Endothelial cell of umbilical vein (primary cell): ENCODE data around the gene NPAS1. TPM values are rescaled to one million over a fixed set of nuclear protein-coding genes. Genes with fewer than 3 reads are reported as not detected.

Source experiments
- BruUV-seq: library from RNA; stranded (reverse); fragments of 400-500 nt; replicated peaks from 2 replicates; lab custom pipeline; 2021; lab: Mats Ljungman, UMichigan
- CTCF ChIA-PET: fragments of 300-600, 350-600 bp; sonication (Branson Sonifier 250); formaldehyde crosslinking; loops from one replicate; lab custom pipeline; 2021; ENCODE audit warnings: antibody characterized with exemption, inconsistent platforms; lab: Charles Lee
- POLR2A ChIA-PET: fragments of 300-600, 350-600 bp; sonication (Branson Sonifier 250); formaldehyde crosslinking; loops from one replicate; lab custom pipeline; 2021; ENCODE audit warnings: antibody characterized with exemption, inconsistent platforms; lab: Charles Lee
- DNase-seq: peaks from one replicate; pipeline ENCODE4 v3.0.0-alpha.2; 2011; ENCODE audit warnings: low read depth, low spot score
- FAIRE-seq: peaks from 2 replicates; lab custom pipeline; 2011; peaks lifted over from hg19 to GRCh38; lab: Jason Lieb, UNC
- H2AFZ ChIP-seq: 2 replicates; pipeline ENCODE4 v1.6.0; 2012; ENCODE audit warnings: low read depth, low read length, control low read depth, inconsistent platforms
- H3K27ac ChIP-seq: 2 replicates; pipeline ENCODE4 v1.5.1; 2011; ENCODE audit warnings: low read depth, mild to moderate bottlenecking, control low read depth, low read length, moderate library complexity; ENCODE audit not compliant: insufficient read depth
- H3K27me3 ChIP-seq, 2 experiments: 2 replicates each; pipeline versions ENCODE4 v1.6.0 to v1.6.1; 2011; ENCODE audit warnings: low read length in 2 of 2, mixed read lengths in 1 of 2; ENCODE audit not compliant: control insufficient read depth in 2 of 2, insufficient read depth in 2 of 2
- H3K36me3 ChIP-seq, 2 experiments: 2 replicates in 1 of 2; 3 replicates in 1 of 2; pipeline ENCODE4 v1.5.1; 2011; ENCODE audit warnings: low read length in 2 of 2, mild to moderate bottlenecking in 1 of 2, moderate library complexity in 1 of 2; ENCODE audit not compliant: control insufficient read depth in 2 of 2, insufficient read depth in 2 of 2; ENCODE audit errors: extremely low read depth in 1 of 2
- H3K4me1 ChIP-seq: 3 replicates; pipeline ENCODE4 v1.5.1; 2011; ENCODE audit warnings: mild to moderate bottlenecking, low read length; ENCODE audit not compliant: control insufficient read depth, insufficient read depth; ENCODE audit errors: extremely low read depth
- H3K4me2 ChIP-seq: 2 replicates; pipeline ENCODE4 v1.6.1; 2011; ENCODE audit warnings: low read length, control low read depth, mixed read lengths; ENCODE audit not compliant: insufficient read depth
- H3K4me3 ChIP-seq, 3 experiments: fragments of 200-600 bp in 1 of 3; sonication (generic), shearing (Covaris generic) in 1 of 3; replicated peaks in 1 of 3; 2 replicates each; pipeline ENCODE4 v1.5.1; 2011 to 2016; ENCODE audit warnings: control low read depth in 3 of 3, low read length in 3 of 3, mild to moderate bottlenecking in 2 of 3, inconsistent platforms in 1 of 3, low read depth in 1 of 3, moderate library complexity in 1 of 3; ENCODE audit not compliant: insufficient read depth in 1 of 3
- H3K79me2 ChIP-seq: 2 replicates; pipeline ENCODE4 v1.6.0; 2012; ENCODE audit warnings: low read length, inconsistent platforms; ENCODE audit not compliant: control insufficient read depth, insufficient read depth
- H3K9ac ChIP-seq: replicated peaks from 2 replicates; pipeline ENCODE3; 2011; ENCODE audit warnings: low read length, control low read depth; ENCODE audit not compliant: insufficient read depth; ENCODE audit errors: extremely low read depth
- H3K9me1 ChIP-seq: replicated peaks from 3 replicates; pipeline ENCODE4 v1.6.0; 2011; ENCODE audit warnings: mild to moderate bottlenecking, low read length; ENCODE audit not compliant: control insufficient read depth, insufficient read depth; ENCODE audit errors: extremely low read depth
- H3K9me3 ChIP-seq: replicated peaks from 2 replicates; pipeline ENCODE4 v1.5.1; 2012; ENCODE audit warnings: low read length, inconsistent platforms; ENCODE audit not compliant: control insufficient read depth, insufficient read depth
- H4K20me1 ChIP-seq: replicated peaks from 2 replicates; pipeline ENCODE3; 2011; ENCODE audit warnings: mild to moderate bottlenecking, low read length; ENCODE audit not compliant: control insufficient read depth, insufficient read depth; ENCODE audit errors: extremely low read depth
- EZH2 ChIP-seq: IDR thresholded peaks from 2 replicates; pipeline ENCODE4 v1.6.1; 2012; ENCODE audit warnings: borderline replicate concordance, low read depth, mild to moderate bottlenecking, moderate library complexity, low read length, inconsistent platforms; ENCODE audit not compliant: severe bottlenecking
- FOS ChIP-seq: IDR thresholded peaks from 2 replicates; pipeline ENCODE4 v1.6.1; 2011; ENCODE audit warnings: mild to moderate bottlenecking, low read length, moderate library complexity, borderline replicate concordance; ENCODE audit not compliant: insufficient read depth
- GATA2 ChIP-seq: IDR thresholded peaks from 2 replicates; pipeline ENCODE4 v1.7.0; 2011; ENCODE audit warnings: low read depth, mild to moderate bottlenecking, moderate library complexity, mixed read lengths, low read length; ENCODE audit not compliant: insufficient read length, insufficient read depth
- JUN ChIP-seq: IDR thresholded peaks from 2 replicates; pipeline ENCODE4 v1.6.1; 2011; ENCODE audit warnings: borderline replicate concordance, low read depth; ENCODE audit not compliant: insufficient read length, insufficient read depth
- MYC ChIP-seq: IDR thresholded peaks from one replicate; pipeline ENCODE4 v1.6.1; 2011; ENCODE audit warnings: mild to moderate bottlenecking, low read depth, low read length
- POLR2A ChIP-seq: IDR thresholded peaks from 2 replicates; pipeline ENCODE4 v1.6.1; 2012; ENCODE audit warnings: low read depth, mild to moderate bottlenecking, control low read depth, low read length
- POLR2AphosphoS5 ChIP-seq: IDR thresholded peaks from 2 replicates; pipeline ENCODE4 v1.6.1; 2012; ENCODE audit warnings: low read depth, mild to moderate bottlenecking, control low read depth, low read length, moderate library complexity; ENCODE audit not compliant: insufficient read depth
- dilution Hi-C: fragments of 300-500 bp; cut with MboI; formaldehyde crosslinking; loops from one replicate; pipeline ENCODE4 v1.15.0; 2019; ENCODE audit warnings: low sequenced_read_pairs; ENCODE audit not compliant: extremely low pct_ligation_motif_present
- intact Hi-C: fragments of 100-400 bp; cut with micrococcal nuclease; formaldehyde crosslinking; loops from one replicate; pipeline ENCODE4 v1.10.0; 2022
- polyA plus RNA-seq, 4 experiments: library from polyadenylated mRNA; depleted of rRNA in 3 of 4; stranded (reverse) in 3 of 4; unstranded in 1 of 4; fragments of >200 nt; gene quantifications; 2 replicates each; pipeline versions ENCODE4 v1.2.1 to v1.2.3, GENCODE V29; 2011 to 2012; ENCODE audit warnings: missing spikeins in 1 of 4
- total RNA-seq: library from RNA; stranded (reverse); gene quantifications from 2 replicates; pipeline ENCODE4 v1.2.3, GENCODE V29; 2021
- TF ChIP-seq, protein P1 (sequence below): IDR thresholded peaks from 2 replicates; pipeline ENCODE4 v1.6.1; 2011; ENCODE audit not compliant: insufficient read depth, insufficient read length
- TF ChIP-seq, protein P2 (sequence below), 2 donors: IDR thresholded peaks; 1 replicate in 1 of 2; 2 replicates in 1 of 2; pipeline ENCODE4 v1.5.1; 2011; ENCODE audit warnings: low read length in 2 of 2, mild to moderate bottlenecking in 2 of 2, moderate library complexity in 2 of 2, control low read depth in 1 of 2, inconsistent platforms in 1 of 2, low read depth in 1 of 2; ENCODE audit not compliant: insufficient read depth in 1 of 2; ENCODE audit errors: extremely low read depth in 1 of 2

NPAS1 gene
- total and polyA plus RNA-seq, 2 donors (not counting 3 experiments of a cell fraction or from before 2014, with no cell fraction given) = 0.18 to 0.62 TPM

DNA sequence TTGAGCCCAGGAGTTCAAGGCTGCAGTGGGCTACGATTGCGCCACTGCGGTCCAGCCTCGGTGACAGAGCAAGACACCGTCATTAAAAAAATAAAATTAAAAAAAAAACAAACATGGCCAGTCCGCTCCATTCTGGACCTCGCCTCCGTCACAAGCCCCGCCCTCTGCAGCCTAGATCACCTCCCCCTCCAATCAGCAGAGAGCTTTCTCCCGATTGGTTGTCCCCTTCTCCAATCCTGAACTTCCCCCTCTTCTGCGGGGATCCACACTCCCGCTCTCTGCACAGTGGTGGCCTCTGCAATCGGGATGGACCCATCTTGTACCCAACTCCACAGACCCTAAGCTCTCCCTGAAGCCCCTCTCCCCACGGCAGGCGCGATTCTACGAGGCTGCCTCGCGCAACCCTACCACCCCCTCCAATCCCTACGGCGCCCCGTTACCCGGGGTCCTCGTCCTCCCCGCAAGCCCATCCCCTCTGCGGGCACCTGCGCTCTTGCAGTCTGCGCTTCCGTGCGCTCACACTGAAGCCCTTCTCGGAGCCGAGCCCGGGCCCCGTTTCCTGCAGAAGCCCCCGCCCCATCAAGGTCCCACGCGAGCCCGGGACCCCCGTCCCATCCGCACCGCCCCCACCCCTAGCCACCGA lies 28.2 kb downstream of the NPAS1 start:
- Histone ChIP-seq H3K36me3 (no peaks in the 10 kb centered on the region), H3K9ac (no peak overlapping the region), H3K9me3 (no peaks in the 10 kb centered on the region), H3K4me2 (peak overlapping the region; percentile 65), H3K9me1 (no peaks in the 10 kb centered on the region), H3K27me3 (no peaks in the 10 kb centered on the region), H4K20me1 (no peaks in the 10 kb centered on the region), H3K27ac (no peak overlapping the region), H2AFZ (peak overlapping the region; percentile 87), H3K4me1 (peaks cover 3% of the 10 kb centered on the region), H3K79me2 (peaks cover 3% of the 10 kb centered on the region), H3K4me3 (peak overlapping the region; percentile 37 to 84 (median 62))
- intact Hi-C loops = loop anchor here (1.0 to 5.0 kb wide), 2 partner anchors 12 to 64 kb away; partner anchors contain the start of gene ZC3H4
- POLR2A ChIA-PET = interaction anchor here (0.6 kb wide), 1 partner anchor 20 kb away, joined by 8 read pairs; no protein-coding TSS in a partner anchor
- dilution Hi-C loops = no loop called here
- peak; percentile 90 for DNase-seq
- TF ChIP-seq MYC (no peak), GATA2 (no peak), POLR2A (no peak), POLR2AphosphoS5 (no peak), EZH2 (no peak), JUN (no peak), FOS (no peak)
- TF ChIP-seq, protein P1, sequence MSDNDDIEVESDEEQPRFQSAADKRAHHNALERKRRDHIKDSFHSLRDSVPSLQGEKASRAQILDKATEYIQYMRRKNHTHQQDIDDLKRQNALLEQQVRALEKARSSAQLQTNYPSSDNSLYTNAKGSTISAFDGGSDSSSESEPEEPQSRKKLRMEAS = no peak
- TF ChIP-seq, protein P2, sequence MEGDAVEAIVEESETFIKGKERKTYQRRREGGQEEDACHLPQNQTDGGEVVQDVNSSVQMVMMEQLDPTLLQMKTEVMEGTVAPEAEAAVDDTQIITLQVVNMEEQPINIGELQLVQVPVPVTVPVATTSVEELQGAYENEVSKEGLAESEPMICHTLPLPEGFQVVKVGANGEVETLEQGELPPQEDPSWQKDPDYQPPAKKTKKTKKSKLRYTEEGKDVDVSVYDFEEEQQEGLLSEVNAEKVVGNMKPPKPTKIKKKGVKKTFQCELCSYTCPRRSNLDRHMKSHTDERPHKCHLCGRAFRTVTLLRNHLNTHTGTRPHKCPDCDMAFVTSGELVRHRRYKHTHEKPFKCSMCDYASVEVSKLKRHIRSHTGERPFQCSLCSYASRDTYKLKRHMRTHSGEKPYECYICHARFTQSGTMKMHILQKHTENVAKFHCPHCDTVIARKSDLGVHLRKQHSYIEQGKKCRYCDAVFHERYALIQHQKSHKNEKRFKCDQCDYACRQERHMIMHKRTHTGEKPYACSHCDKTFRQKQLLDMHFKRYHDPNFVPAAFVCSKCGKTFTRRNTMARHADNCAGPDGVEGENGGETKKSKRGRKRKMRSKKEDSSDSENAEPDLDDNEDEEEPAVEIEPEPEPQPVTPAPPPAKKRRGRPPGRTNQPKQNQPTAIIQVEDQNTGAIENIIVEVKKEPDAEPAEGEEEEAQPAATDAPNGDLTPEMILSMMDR (IDR thresholded peaks at IDR 0.05; ENCODE audit: extremely low read depth in 1 of 2, insufficient read depth in 1 of 2, low read depth in 1 of 2, low read length in 2 of 2) = no peak
- CTCF ChIA-PET = interaction anchor here (0.9 to 1.5 kb wide), 8 partner anchors 9 to 196 kb away, joined by 3 to 13 read pairs (median 4); no protein-coding TSS in a partner anchor
- FAIRE-seq = peak; percentile 92
- no TSS peak for BruUV-seq
